Activated T-helper 1 cell treated with anti-CD3 and anti-CD28 coated beads, Interleukin-12 subunit alpha, Interleukin-12 subunit beta, Interleukin-2, Interleukin-4 antibody, amounts not matched to agents 30 ng/mL and 10 ng/mL and 1 ng/mL, durations not matched to agents 14 hours and 24 hours and 36 hours (primary cell): ENCODE data around the gene SLIT1. TPM values are rescaled to one million over a fixed set of nuclear protein-coding genes. Genes with fewer than 3 reads are reported as not detected.
"Not testable (repeated sequence)": the region's sequence is repeated elsewhere in the genome, so short reads cannot be mapped to it uniquely, and the experiment has no call there.

Experiments used
- DNase-seq: peaks from one replicate; pipeline ENCODE4 v3.0.0; 2021; ENCODE audit warnings: low spot score
- H3K27ac Mint-ChIP-seq: one replicate; pipeline ENCODE4 v1.8.0; 2021; ENCODE audit warnings: mild to moderate bottlenecking, mixed read lengths
- H3K27me3 Mint-ChIP-seq: one replicate; pipeline ENCODE4 v1.8.0; 2022; ENCODE audit warnings: mild to moderate bottlenecking, moderate library complexity, mixed read lengths; ENCODE audit not compliant: insufficient read depth
- H3K36me3 Mint-ChIP-seq: one replicate; pipeline ENCODE4 v1.8.0; 2021; ENCODE audit warnings: low read depth, mixed read lengths
- H3K4me1 Mint-ChIP-seq: one replicate; pipeline ENCODE4 v1.8.0; 2021; ENCODE audit warnings: low read depth, mixed read lengths
- H3K4me3 Mint-ChIP-seq: one replicate; pipeline ENCODE4 v1.8.0; 2021; ENCODE audit warnings: mild to moderate bottlenecking, moderate library complexity, mixed read lengths
- H3K9me3 Mint-ChIP-seq: one replicate; pipeline ENCODE4 v1.8.0; 2021; ENCODE audit warnings: mixed read lengths
- intact Hi-C: fragments of 100-400 bp; cut with micrococcal nuclease; formaldehyde crosslinking; loops from one replicate; pipeline ENCODE4 v1.15.1; 2024
- total RNA-seq: library from RNA; stranded (reverse); gene quantifications from 2 replicates; pipeline ENCODE4 v1.2.3, GENCODE V29; 2022

Gene SLIT1
- total RNA-seq, 1 donor from 2014 or later: 0.08 TPM

DNA sequence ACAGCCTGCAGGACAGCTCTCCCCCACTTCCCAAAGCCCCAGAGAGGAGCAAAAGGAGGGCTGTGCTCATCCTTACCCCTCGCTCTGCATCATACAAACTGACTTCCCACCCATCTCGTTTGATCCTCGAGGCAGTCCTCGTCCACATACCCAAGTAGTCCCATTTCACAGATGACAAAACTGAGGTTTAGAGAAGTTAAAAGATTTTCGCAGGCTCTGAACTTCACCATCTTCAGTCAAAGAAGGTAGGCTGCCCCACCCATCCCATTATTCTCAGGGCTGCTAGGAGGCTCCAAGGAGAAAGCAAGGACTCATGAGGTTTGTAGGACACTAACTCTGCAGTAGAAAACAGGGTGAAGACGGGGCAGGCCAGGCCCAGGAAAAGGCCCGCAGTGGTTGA lies 147.1 kb downstream of the SLIT1 start:
- Mint-ChIP-seq H3K27ac (no peak overlapping the region), H3K4me3 (no peak overlapping the region), H3K27me3 (peaks cover 5% of the 10 kb centered on the region), H3K9me3 (no peaks in the 10 kb centered on the region), H3K4me1 (peaks cover 16% of the 10 kb centered on the region), H3K36me3 (no peaks in the 10 kb centered on the region)
- intact Hi-C loops: no loop called here
- DNase-seq: no peak

- intact Hi-C loops: loop anchor here (1.0 kb wide), 1 partner anchor 173 kb away; no protein-coding TSS in a partner anchor
- no peak overlapping the region for H3K27ac Mint-ChIP-seq
- no peaks in the 10 kb centered on the region for H3K9me3 Mint-ChIP-seq
These were observed 148.1 kb downstream of the SLIT1 start for GRCh38 chr10:97037365-97038361.

GRCh38 chr10:97034958-97035769 lies 150.6 kb downstream of the SLIT1 start:
- no peaks in the 10 kb centered on the region for H3K36me3 Mint-ChIP-seq
- H3K4me3 Mint-ChIP-seq: no peak overlapping the region
- intact Hi-C loops: no loop called here
- H3K4me1 Mint-ChIP-seq: peaks cover 16% of the 10 kb centered on the region
- H3K27me3 Mint-ChIP-seq: peaks cover 7% of the 10 kb centered on the region
- H3K9me3 Mint-ChIP-seq: no peaks in the 10 kb centered on the region
- no peak overlapping the region for H3K27ac Mint-ChIP-seq
- DNase-seq: no peak

More at GRCh38 chr10:97037365-97038361, 148.1 kb downstream of the SLIT1 start:
- H3K4me3 Mint-ChIP-seq: peak overlapping the region; percentile 50
- peaks cover 5% of the 10 kb centered on the region for H3K27me3 Mint-ChIP-seq
- H3K36me3 Mint-ChIP-seq: no peaks in the 10 kb centered on the region
- peaks cover 16% of the 10 kb centered on the region for H3K4me1 Mint-ChIP-seq
- peak; percentile 49 for DNase-seq

- H3K27ac Mint-ChIP-seq: no peak overlapping the region
- H3K27me3 Mint-ChIP-seq: peaks cover 12% of the 10 kb centered on the region
- H3K4me3 Mint-ChIP-seq: no peak overlapping the region
- H3K4me1 Mint-ChIP-seq: peaks cover 16% of the 10 kb centered on the region
- DNase-seq: no peak
- intact Hi-C loops: no loop called here
- H3K36me3 Mint-ChIP-seq: no peaks in the 10 kb centered on the region
- no peaks in the 10 kb centered on the region for H3K9me3 Mint-ChIP-seq
These were observed 151.5 kb downstream of the SLIT1 start for GRCh38 chr10:97034301-97034700.

GRCh38 chr10:97033841-97034240 lies 151.9 kb downstream of the SLIT1 start:
- H3K9me3 Mint-ChIP-seq, H3K27ac Mint-ChIP-seq, H3K36me3 Mint-ChIP-seq, H3K4me3 Mint-ChIP-seq, intact Hi-C loops, DNase-seq: not testable (repeated sequence)
- Mint-ChIP-seq H3K4me1 (peaks cover 16% of the 10 kb centered on the region), H3K27me3 (peaks cover 14% of the 10 kb centered on the region)

GRCh38 chr10:97032624-97033023 lies 153.1 kb downstream of the SLIT1 start:
- Mint-ChIP-seq H3K4me3 (no peak overlapping the region), H3K4me1 (peaks cover 11% of the 10 kb centered on the region), H3K27me3 (peaks cover 21% of the 10 kb centered on the region), H3K36me3 (no peaks in the 10 kb centered on the region), H3K9me3 (no peaks in the 10 kb centered on the region), H3K27ac (no peak overlapping the region)
- DNase-seq: no peak
- intact Hi-C loops: no loop called here

GRCh38 chr10:97031459-97031858 lies 154.3 kb downstream of the SLIT1 start:
- H3K9me3 Mint-ChIP-seq: no peaks in the 10 kb centered on the region
- intact Hi-C loops: no loop called here

DNA sequence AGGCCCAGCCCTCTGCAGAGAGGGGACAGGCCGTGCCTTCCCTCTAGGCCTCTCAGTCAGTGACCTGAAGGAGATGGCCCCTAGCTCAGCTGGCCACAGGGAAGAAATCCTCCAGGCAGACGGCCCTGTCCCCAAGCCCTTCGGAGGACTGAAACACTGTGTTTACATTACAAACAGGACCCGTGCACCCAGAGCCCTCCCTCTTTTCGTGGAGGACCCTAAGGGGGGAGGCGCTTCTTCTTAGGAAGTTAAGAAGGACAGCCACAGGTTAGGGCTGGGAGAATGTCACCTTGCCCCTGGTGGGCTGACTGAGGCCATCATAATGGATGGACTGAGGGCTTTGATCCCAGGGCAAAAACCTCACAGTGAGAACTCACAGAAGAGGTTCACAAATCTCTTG lies 154.9 kb downstream of the SLIT1 start:
- no peaks in the 10 kb centered on the region for H3K36me3 Mint-ChIP-seq
- H3K4me3 Mint-ChIP-seq: no peak overlapping the region
- no peak for DNase-seq
- no peaks in the 10 kb centered on the region for H3K4me1 Mint-ChIP-seq
- intact Hi-C loops: no loop called here
- no peak overlapping the region for H3K27ac Mint-ChIP-seq
- H3K27me3 Mint-ChIP-seq: peaks cover 21% of the 10 kb centered on the region
- H3K9me3 Mint-ChIP-seq: no peaks in the 10 kb centered on the region

More at GRCh38 chr10:97031459-97031858, 154.3 kb downstream of the SLIT1 start:
- no peak overlapping the region for H3K4me3 Mint-ChIP-seq
- no peak overlapping the region for H3K27ac Mint-ChIP-seq
- H3K36me3 Mint-ChIP-seq: no peaks in the 10 kb centered on the region
- DNase-seq: no peak
- H3K4me1 Mint-ChIP-seq: no peaks in the 10 kb centered on the region
- H3K27me3 Mint-ChIP-seq: peaks cover 22% of the 10 kb centered on the region

DNA sequence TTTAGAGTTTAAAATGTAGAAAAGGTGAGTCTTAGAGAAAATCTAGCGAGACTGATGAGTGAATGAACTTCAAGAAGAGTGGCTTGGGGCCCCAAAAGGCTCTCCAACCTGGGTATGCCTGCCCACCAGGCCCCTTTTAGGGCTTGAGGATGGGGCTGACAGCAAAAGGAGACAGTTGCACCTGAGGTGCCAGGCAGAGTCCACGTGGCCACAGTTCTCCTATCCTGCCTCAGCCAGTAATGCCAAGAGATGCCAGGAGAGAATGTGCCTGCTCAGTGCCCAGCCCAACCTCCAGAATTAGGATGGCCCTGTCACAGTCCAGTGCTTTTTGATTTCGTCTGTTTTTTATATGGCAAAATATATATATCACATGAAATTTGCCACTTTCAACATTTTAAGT lies 156.5 kb downstream of the SLIT1 start:
- Mint-ChIP-seq H3K27ac (no peak overlapping the region), H3K4me3 (no peak overlapping the region), H3K4me1 (no peaks in the 10 kb centered on the region), H3K9me3 (no peaks in the 10 kb centered on the region), H3K36me3 (no peaks in the 10 kb centered on the region), H3K27me3 (peaks cover 17% of the 10 kb centered on the region)
- intact Hi-C loops: loop anchor here (5.0 kb wide), 1 partner anchor 387 kb away; no protein-coding TSS in a partner anchor
- DNase-seq: no peak

GRCh38 chr10:97028832-97029178 lies 157.0 kb downstream of the SLIT1 start:
- H3K27me3 Mint-ChIP-seq: peaks cover 17% of the 10 kb centered on the region
- H3K4me3 Mint-ChIP-seq: no peak overlapping the region
- H3K36me3 Mint-ChIP-seq: no peaks in the 10 kb centered on the region
- no peak overlapping the region for H3K27ac Mint-ChIP-seq
- no peak for DNase-seq
- peaks cover 3% of the 10 kb centered on the region for H3K4me1 Mint-ChIP-seq
- H3K9me3 Mint-ChIP-seq: no peaks in the 10 kb centered on the region
- intact Hi-C loops: loop anchor here (5.0 kb wide), 1 partner anchor 387 kb away; no protein-coding TSS in a partner anchor

GRCh38 chr10:97028126-97028831 lies 157.5 kb downstream of the SLIT1 start:
- H3K36me3 Mint-ChIP-seq: no peaks in the 10 kb centered on the region
- peaks cover 3% of the 10 kb centered on the region for H3K4me1 Mint-ChIP-seq
- H3K9me3 Mint-ChIP-seq: no peaks in the 10 kb centered on the region
- H3K27ac Mint-ChIP-seq: no peak overlapping the region
- no peak overlapping the region for H3K4me3 Mint-ChIP-seq
- DNase-seq: no peak
- H3K27me3 Mint-ChIP-seq: peaks cover 17% of the 10 kb centered on the region
- intact Hi-C loops: loop anchor here (5.0 kb wide), 1 partner anchor 386 kb away; no protein-coding TSS in a partner anchor

DNA sequence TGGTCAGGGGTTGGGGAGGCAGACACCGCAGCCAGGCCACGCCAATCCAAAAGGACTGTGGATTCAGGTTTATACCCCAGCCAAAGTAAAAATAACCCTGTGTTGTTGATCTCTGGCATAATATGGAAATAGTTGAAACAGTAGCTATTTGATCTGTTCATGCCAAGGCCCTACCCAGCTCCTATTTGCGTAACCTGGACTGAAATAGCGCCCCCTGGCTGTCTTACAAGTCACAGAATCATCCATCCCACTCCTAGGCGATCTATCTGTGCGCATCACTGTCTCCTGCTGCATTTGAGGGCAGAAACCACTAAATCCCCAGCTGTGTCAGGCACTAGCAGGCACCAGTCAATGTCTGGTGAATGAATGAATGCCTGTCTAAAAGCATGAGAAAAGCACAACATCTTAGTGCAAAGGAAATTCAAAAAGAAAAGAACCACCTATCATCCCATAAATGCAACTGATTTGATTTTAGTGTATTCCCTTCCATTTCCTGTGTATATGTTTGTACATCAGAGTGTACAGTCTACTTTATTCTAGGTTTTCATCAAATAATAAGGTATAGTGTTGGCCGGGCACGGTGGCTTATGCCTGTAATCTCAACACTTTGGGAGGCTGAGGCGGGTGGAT lies 160.0 kb downstream of the SLIT1 start:
- intact Hi-C loops: loop anchor here (1.0 to 5.0 kb wide), 6 partner anchors 115 to 629 kb away; no protein-coding TSS in a partner anchor
- H3K4me3 Mint-ChIP-seq: no peak overlapping the region
- H3K27ac Mint-ChIP-seq: no peak overlapping the region
- H3K9me3 Mint-ChIP-seq: no peaks in the 10 kb centered on the region
- peak; percentile 41 for DNase-seq
- H3K4me1 Mint-ChIP-seq: peaks cover 10% of the 10 kb centered on the region
- H3K36me3 Mint-ChIP-seq: no peaks in the 10 kb centered on the region
- peaks cover 17% of the 10 kb centered on the region for H3K27me3 Mint-ChIP-seq
